WTC11 (cell line): ENCODE results near the gene MCCC1. TPM values are rescaled to one million over a fixed set of nuclear protein-coding genes. Genes with fewer than 3 reads are reported as not detected.

ENCODE experiments used
- ATAC-seq: fragments of 200-7000 bp; cut with Tn5 transposase; 2 replicates; pipeline ENCODE4 v1.10.0; 2021; ENCODE audit warnings: mild to moderate bottlenecking, moderate library complexity
- CTCF ChIA-PET: fragments of 300-600 bp; sonication (Branson Sonifier 250); formaldehyde crosslinking; loops from one replicate; lab custom pipeline; 2021; ENCODE audit warnings: antibody characterized with exemption; lab: Charles Lee
- POLR2A ChIA-PET: fragments of 350-600 bp; sonication (Branson Sonifier 250); formaldehyde crosslinking; loops from one replicate; lab custom pipeline; 2021; ENCODE audit warnings: antibody characterized with exemption; lab: Charles Lee
- DNase-seq: peaks from one replicate; pipeline ENCODE4 v3.0.0; 2021; ENCODE audit warnings: low spot score
- H3K27ac Mint-ChIP-seq: 2 replicates; pipeline ENCODE4 v1.8.0; 2021; ENCODE audit warnings: mixed read lengths
- H3K27me3 Mint-ChIP-seq: 2 replicates; pipeline ENCODE4 v1.8.0; 2021; ENCODE audit warnings: low read depth, mild to moderate bottlenecking, moderate library complexity, mixed read lengths
- H3K36me3 Mint-ChIP-seq: 2 replicates; pipeline ENCODE4 v1.8.0; 2021; ENCODE audit warnings: mixed read lengths
- H3K4me1 Mint-ChIP-seq: 2 replicates; pipeline ENCODE4 v1.8.0; 2022; ENCODE audit warnings: mixed read lengths
- H3K4me3 Mint-ChIP-seq: 2 replicates; pipeline ENCODE4 v1.8.0; 2021; ENCODE audit warnings: mild to moderate bottlenecking, moderate library complexity, mixed read lengths
- H3K9me3 Mint-ChIP-seq: 2 replicates; pipeline ENCODE4 v1.8.0; 2021; ENCODE audit warnings: mixed read lengths
- CBFB ChIP-seq: sonication (generic); formaldehyde crosslinking; IDR thresholded peaks from 2 replicates; pipeline ENCODE4 v1.8.1; 2022; ENCODE audit warnings: mild to moderate bottlenecking, low read depth, missing genetic modification reagents
- FOXJ3 ChIP-seq: sonication (generic); formaldehyde crosslinking; IDR thresholded peaks from 2 replicates; pipeline ENCODE4 v1.9.0; 2021; ENCODE audit warnings: missing genetic modification reagents, mild to moderate bottlenecking, borderline replicate concordance
- KAT7 ChIP-seq: sonication (generic); formaldehyde crosslinking; IDR thresholded peaks from 2 replicates; pipeline ENCODE4 v1.8.1; 2023; ENCODE audit warnings: missing genetic modification reagents, mild to moderate bottlenecking, borderline replicate concordance
- MYBL2 ChIP-seq: sonication (generic); formaldehyde crosslinking; IDR thresholded peaks from 2 replicates; pipeline ENCODE4 v1.8.1; 2023; ENCODE audit warnings: mild to moderate bottlenecking, moderate library complexity, missing genetic modification reagents
- NR1H2 ChIP-seq: sonication (generic); formaldehyde crosslinking; IDR thresholded peaks from 2 replicates; pipeline ENCODE4 v1.9.0; 2021; ENCODE audit warnings: mild to moderate bottlenecking, moderate library complexity, missing genetic modification reagents
- NR3C1 ChIP-seq: sonication (generic); formaldehyde crosslinking; conservative IDR thresholded peaks from 2 replicates; pipeline ENCODE4 v1.8.1; 2023; ENCODE audit warnings: low read depth, mild to moderate bottlenecking, missing genetic modification reagents
- RELA ChIP-seq: sonication (generic); formaldehyde crosslinking; IDR thresholded peaks from 2 replicates; pipeline ENCODE4 v1.8.1; 2022; ENCODE audit warnings: missing genetic modification reagents, mild to moderate bottlenecking, borderline replicate concordance
- RORB ChIP-seq: fragments of 250-450 bp; sonication (Bioruptor Pico); IDR thresholded peaks from 2 replicates; pipeline ENCODE4 v1.9.0; 2021; ENCODE audit warnings: mild to moderate bottlenecking
- SP1 ChIP-seq: sonication (generic); formaldehyde crosslinking; conservative IDR thresholded peaks from 2 replicates; pipeline ENCODE4 v1.8.1; 2022; ENCODE audit warnings: missing genetic modification reagents
- ZNF138 ChIP-seq: sonication (generic); formaldehyde crosslinking; conservative IDR thresholded peaks from 2 replicates; pipeline ENCODE4 v1.8.1; 2022; ENCODE audit warnings: mild to moderate bottlenecking, moderate library complexity, missing genetic modification reagents
- ZNF219 ChIP-seq: sonication (generic); formaldehyde crosslinking; IDR thresholded peaks from 2 replicates; pipeline ENCODE4 v1.8.0; 2023; ENCODE audit warnings: missing genetic modification reagents, mild to moderate bottlenecking, borderline replicate concordance
- ZNF232 ChIP-seq: sonication (generic); formaldehyde crosslinking; IDR thresholded peaks from 2 replicates; pipeline ENCODE4 v1.8.0; 2022; ENCODE audit warnings: mild to moderate bottlenecking, missing genetic modification reagents
- ZNF423 ChIP-seq: fragments of 250-450 bp; sonication (Bioruptor Pico); IDR thresholded peaks from 2 replicates; pipeline ENCODE4 v2.1.2; 2022; ENCODE audit warnings: mild to moderate bottlenecking, moderate library complexity
- total RNA-seq: library from RNA; stranded (reverse); gene quantifications from 3 replicates; pipeline ENCODE4 v1.2.3, GENCODE V29; 2021
- TF ChIP-seq, protein P1 (sequence below): fragments of 250-450 bp; sonication (Bioruptor Pico); conservative IDR thresholded peaks from 2 replicates; pipeline ENCODE4 v1.9.0; 2021; ENCODE audit warnings: mild to moderate bottlenecking
- TF ChIP-seq, protein P2 (sequence below): sonication (generic); formaldehyde crosslinking; IDR thresholded peaks from 2 replicates; pipeline ENCODE4 v1.8.1; 2022; ENCODE audit warnings: missing genetic modification reagents, borderline replicate concordance
- TF ChIP-seq, protein P3 (sequence below): sonication (generic); formaldehyde crosslinking; IDR thresholded peaks from 2 replicates; pipeline ENCODE4 v1.8.1; 2022; ENCODE audit warnings: low read depth, missing genetic modification reagents, borderline replicate concordance
- TF ChIP-seq, protein P4 (sequence below): fragments of 250-450 bp; sonication (Bioruptor Pico); IDR thresholded peaks from 2 replicates; pipeline ENCODE4 v1.9.0; 2021; ENCODE audit warnings: mild to moderate bottlenecking
- TF ChIP-seq, protein P5 (sequence below): fragments of 250-450 bp; sonication (Bioruptor Pico); IDR thresholded peaks from 2 replicates; pipeline ENCODE4 v1.9.0; 2021; ENCODE audit warnings: mild to moderate bottlenecking, borderline replicate concordance
- TF ChIP-seq, protein P6 (sequence below): sonication (generic); formaldehyde crosslinking; conservative IDR thresholded peaks from 2 replicates; pipeline ENCODE4 v1.8.1; 2022; ENCODE audit warnings: mild to moderate bottlenecking, missing genetic modification reagents

The MCCC1 gene
- total RNA-seq, 1 experiment from 2014 or later: 19.5 TPM

DNA sequence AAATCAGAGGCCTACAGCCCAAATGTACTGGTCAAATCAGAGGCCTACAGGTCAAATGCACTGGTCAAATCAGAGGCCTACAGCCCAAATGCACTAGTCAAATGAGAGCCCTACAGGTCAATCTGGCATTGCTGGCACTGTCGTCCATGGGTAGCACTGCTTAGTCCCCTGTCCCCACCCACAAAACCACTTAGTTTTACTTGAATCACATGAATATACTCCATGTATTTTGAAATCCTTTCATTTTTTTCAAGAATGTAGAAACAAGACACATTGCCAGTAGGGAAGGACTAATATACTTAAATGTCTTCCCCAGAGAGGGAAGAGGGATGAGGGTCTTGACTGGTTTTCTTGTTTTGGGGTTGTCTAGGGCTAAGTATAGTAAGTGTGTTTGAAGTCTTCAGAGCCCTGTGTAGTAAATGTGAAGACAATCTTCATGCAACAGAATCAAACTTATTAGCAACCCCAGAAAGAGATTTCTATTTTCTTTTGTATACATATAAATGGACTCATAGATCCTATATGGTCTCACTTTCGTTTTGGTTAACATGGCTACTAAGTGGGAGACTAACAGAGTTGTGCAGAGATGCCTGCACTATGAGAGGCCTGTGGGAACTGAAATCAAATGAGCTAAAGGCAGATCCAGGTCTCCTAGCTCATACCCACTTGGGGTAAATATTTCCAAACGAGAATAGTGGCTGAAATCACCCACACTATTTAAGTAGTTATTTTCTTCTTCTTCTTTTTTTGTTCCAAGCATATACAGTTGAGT lies 80.7 kb downstream of the MCCC1 start (continued):
- TF ChIP-seq, protein P1, sequence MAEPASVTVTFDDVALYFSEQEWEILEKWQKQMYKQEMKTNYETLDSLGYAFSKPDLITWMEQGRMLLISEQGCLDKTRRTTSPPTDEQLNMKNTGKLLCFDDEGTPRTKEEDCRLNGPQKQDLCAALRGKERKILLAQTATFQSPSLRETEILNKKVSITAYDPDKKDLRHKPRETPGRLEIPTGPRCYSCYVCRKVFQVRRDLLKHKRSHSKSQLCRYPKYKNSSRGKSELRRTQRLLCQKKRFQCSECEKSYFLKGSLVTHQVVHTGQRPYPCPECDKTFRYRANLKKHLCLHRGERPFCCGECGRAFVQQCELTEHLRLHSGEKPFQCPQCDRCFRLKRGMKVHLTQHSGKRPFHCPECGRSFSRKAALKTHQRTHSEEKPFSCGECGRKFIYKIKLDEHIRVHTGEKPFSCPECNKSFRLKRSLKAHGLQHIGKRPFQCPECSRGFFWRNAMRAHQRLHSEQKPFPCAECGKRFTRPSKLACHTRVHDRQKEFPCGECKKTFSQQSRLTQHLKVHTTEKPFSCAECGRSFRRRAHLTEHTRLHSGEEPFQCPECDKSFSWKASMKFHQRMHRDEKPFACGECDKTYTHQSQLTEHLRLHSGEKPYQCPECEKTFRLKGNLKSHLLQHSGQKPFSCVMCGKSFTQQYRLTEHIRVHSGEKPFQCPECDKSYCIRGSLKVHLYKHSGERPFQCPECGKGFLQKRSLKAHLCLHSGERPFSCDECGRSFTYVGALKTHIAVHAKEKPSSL: no peak
- TF ChIP-seq MYBL2 (CRISPR knock-in tag) (no peak), KAT7 (CRISPR knock-in tag) (no peak), FOXJ3 (no peak), NR1H2 (CRISPR knock-in tag) (no peak), ZNF138 (no peak)
- TF ChIP-seq, protein P2, sequence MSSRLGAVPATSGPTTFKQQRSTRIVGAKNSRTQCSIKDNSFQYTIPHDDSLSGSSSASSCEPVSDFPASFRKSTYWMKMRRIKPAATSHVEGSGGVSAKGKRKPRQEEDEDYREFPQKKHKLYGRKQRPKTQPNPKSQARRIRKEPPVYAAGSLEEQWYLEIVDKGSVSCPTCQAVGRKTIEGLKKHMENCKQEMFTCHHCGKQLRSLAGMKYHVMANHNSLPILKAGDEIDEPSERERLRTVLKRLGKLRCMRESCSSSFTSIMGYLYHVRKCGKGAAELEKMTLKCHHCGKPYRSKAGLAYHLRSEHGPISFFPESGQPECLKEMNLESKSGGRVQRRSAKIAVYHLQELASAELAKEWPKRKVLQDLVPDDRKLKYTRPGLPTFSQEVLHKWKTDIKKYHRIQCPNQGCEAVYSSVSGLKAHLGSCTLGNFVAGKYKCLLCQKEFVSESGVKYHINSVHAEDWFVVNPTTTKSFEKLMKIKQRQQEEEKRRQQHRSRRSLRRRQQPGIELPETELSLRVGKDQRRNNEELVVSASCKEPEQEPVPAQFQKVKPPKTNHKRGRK: no peak

DNA sequence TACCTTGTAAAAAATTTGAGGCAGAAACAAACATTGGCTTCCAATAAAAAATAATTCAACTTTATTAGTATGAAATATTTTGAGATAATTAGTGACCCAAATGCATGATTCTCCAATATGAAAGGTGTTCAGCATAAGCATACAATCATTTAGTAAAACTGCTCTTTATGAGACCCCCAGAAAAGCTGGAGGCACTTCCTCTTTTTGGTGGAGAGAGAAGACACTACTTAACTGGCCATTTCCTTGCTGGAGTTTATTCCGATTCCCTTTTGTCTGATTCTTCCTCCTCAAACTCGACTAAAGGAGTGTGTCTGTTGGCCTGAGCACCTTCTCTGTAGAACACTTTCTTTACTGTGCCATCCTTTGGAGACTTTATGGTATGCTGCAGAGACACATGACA lies 84.1 kb downstream of the MCCC1 start:
- ATAC-seq (no peak), DNase-seq (no peak)
- Mint-ChIP-seq H3K4me3 (no peak overlapping the region), H3K27ac (peak overlapping the region; percentile 74; the same call in 1 of the 2 replicates), H3K27me3 (no peaks in the 10 kb centered on the region), H3K36me3 (peaks cover 31% of the 10 kb centered on the region), H3K9me3 (no peaks in the 10 kb centered on the region), H3K4me1 (peaks cover 12% of the 10 kb centered on the region)
- no peak for TF ChIP-seq RELA (CRISPR knock-in tag)
- ChIA-PET CTCF (no interaction called here), POLR2A (no interaction called here)

DNA sequence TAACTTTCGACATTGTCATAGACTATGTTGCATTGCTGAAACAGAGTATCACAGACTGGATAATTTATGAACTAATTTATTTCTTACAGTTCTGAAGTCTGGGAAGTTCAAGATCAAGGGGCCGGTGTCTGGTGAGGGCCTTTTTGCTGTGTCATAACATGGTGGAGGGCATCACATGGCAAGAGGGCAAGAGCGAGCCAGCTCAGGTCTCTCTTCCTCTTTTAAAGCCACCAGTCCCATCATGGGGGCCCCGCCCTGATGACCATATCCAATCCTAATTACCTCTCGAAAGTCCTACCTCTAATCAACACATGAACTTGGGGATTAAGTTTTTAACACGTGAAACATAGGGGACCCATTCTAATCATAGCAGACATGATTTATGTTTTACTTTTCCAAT lies 85.4 kb downstream of the MCCC1 start:
- Mint-ChIP-seq H3K36me3 (peaks cover 23% of the 10 kb centered on the region), H3K4me3 (no peak overlapping the region), H3K27ac (no peak overlapping the region), H3K27me3 (no peaks in the 10 kb centered on the region), H3K4me1 (peaks cover 12% of the 10 kb centered on the region), H3K9me3 (no peaks in the 10 kb centered on the region)
- DNase-seq (no peak), ATAC-seq (no peak)
- ChIA-PET CTCF (interaction anchor here (1.2 kb wide), 1 partner anchor 109 kb away, joined by 6 read pairs; no protein-coding TSS in a partner anchor), POLR2A (no interaction called here)
- TF ChIP-seq ZNF219: no peak
- TF ChIP-seq, protein P3, sequence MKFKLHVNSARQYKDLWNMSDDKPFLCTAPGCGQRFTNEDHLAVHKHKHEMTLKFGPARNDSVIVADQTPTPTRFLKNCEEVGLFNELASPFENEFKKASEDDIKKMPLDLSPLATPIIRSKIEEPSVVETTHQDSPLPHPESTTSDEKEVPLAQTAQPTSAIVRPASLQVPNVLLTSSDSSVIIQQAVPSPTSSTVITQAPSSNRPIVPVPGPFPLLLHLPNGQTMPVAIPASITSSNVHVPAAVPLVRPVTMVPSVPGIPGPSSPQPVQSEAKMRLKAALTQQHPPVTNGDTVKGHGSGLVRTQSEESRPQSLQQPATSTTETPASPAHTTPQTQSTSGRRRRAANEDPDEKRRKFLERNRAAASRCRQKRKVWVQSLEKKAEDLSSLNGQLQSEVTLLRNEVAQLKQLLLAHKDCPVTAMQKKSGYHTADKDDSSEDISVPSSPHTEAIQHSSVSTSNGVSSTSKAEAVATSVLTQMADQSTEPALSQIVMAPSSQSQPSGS: no peak

DNA sequence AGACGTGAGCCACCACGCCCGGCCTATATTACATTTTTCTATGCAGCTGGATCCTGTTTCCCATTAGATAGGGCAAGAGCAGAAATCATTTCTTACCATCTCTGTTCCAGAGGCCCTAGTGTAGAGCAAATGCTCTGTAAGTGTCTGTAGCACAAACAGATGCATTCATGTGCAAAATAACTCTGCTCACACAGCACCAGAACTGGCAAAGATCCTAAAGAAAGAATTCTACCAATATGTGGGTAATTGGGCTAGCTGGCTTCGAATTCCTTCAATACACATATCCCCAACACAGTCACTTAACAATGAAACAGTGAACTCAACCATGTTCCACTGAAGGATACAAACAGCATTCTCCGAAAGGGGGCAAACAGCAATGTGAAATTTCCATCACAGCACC lies 86.2 kb downstream of the MCCC1 start:
- CTCF ChIA-PET: interaction anchor here (1.2 to 1.4 kb wide), 2 partner anchors 72 to 108 kb away, joined by 5 to 6 read pairs; no protein-coding TSS in a partner anchor
- H3K9me3 Mint-ChIP-seq: no peaks in the 10 kb centered on the region
- TF ChIP-seq ZNF219 (no peak), ZNF232 (no peak), RORB (CRISPR knock-in tag) (no peak), ZNF423 (CRISPR knock-in tag) (no peak), MYBL2 (CRISPR knock-in tag) (no peak), CBFB (no peak), NR3C1 (CRISPR knock-in tag) (no peak), RELA (CRISPR knock-in tag) (no peak), SP1 (CRISPR knock-in tag) (no peak), FOXJ3 (no peak)
- TF ChIP-seq, protein P4, sequence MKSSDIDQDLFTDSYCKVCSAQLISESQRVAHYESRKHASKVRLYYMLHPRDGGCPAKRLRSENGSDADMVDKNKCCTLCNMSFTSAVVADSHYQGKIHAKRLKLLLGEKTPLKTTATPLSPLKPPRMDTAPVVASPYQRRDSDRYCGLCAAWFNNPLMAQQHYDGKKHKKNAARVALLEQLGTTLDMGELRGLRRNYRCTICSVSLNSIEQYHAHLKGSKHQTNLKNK (CRISPR knock-in tag): no peak
- TF ChIP-seq, protein P5, sequence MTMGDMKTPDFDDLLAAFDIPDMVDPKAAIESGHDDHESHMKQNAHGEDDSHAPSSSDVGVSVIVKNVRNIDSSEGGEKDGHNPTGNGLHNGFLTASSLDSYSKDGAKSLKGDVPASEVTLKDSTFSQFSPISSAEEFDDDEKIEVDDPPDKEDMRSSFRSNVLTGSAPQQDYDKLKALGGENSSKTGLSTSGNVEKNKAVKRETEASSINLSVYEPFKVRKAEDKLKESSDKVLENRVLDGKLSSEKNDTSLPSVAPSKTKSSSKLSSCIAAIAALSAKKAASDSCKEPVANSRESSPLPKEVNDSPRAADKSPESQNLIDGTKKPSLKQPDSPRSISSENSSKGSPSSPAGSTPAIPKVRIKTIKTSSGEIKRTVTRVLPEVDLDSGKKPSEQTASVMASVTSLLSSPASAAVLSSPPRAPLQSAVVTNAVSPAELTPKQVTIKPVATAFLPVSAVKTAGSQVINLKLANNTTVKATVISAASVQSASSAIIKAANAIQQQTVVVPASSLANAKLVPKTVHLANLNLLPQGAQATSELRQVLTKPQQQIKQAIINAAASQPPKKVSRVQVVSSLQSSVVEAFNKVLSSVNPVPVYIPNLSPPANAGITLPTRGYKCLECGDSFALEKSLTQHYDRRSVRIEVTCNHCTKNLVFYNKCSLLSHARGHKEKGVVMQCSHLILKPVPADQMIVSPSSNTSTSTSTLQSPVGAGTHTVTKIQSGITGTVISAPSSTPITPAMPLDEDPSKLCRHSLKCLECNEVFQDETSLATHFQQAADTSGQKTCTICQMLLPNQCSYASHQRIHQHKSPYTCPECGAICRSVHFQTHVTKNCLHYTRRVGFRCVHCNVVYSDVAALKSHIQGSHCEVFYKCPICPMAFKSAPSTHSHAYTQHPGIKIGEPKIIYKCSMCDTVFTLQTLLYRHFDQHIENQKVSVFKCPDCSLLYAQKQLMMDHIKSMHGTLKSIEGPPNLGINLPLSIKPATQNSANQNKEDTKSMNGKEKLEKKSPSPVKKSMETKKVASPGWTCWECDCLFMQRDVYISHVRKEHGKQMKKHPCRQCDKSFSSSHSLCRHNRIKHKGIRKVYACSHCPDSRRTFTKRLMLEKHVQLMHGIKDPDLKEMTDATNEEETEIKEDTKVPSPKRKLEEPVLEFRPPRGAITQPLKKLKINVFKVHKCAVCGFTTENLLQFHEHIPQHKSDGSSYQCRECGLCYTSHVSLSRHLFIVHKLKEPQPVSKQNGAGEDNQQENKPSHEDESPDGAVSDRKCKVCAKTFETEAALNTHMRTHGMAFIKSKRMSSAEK (CRISPR knock-in tag): no peak
- TF ChIP-seq, protein P6, sequence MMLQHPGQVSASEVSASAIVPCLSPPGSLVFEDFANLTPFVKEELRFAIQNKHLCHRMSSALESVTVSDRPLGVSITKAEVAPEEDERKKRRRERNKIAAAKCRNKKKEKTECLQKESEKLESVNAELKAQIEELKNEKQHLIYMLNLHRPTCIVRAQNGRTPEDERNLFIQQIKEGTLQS (CRISPR knock-in tag): no peak

More for the DNA sequence above, 86.2 kb downstream of the MCCC1 start:
- Mint-ChIP-seq H3K4me1 (peaks cover 12% of the 10 kb centered on the region), H3K27ac (peak overlapping the region; percentile 44; the same call in 1 of the 2 replicates), H3K27me3 (no peaks in the 10 kb centered on the region), H3K36me3 (peaks cover 23% of the 10 kb centered on the region), H3K4me3 (no peak overlapping the region)
- DNase-seq (no peak), ATAC-seq (peak; percentile 60)
- POLR2A ChIA-PET: no interaction called here
